Activated CD8-positive, alpha-beta memory T cell treated with anti-CD3 and anti-CD28 coated beads, Interleukin-2, amount 50 U/mL, for 24 hours (primary cell): ENCODE data around the gene GPC1.
"Not testable (repeated sequence)": the region's sequence is repeated elsewhere in the genome, so short reads cannot be mapped to it uniquely, and the experiment has no call there.

ENCODE experiments used
- DNase-seq: peaks from one replicate; pipeline ENCODE4 v3.0.0-alpha.2; 2020; ENCODE audit errors: extremely low read depth

GPC1 gene, protein sequence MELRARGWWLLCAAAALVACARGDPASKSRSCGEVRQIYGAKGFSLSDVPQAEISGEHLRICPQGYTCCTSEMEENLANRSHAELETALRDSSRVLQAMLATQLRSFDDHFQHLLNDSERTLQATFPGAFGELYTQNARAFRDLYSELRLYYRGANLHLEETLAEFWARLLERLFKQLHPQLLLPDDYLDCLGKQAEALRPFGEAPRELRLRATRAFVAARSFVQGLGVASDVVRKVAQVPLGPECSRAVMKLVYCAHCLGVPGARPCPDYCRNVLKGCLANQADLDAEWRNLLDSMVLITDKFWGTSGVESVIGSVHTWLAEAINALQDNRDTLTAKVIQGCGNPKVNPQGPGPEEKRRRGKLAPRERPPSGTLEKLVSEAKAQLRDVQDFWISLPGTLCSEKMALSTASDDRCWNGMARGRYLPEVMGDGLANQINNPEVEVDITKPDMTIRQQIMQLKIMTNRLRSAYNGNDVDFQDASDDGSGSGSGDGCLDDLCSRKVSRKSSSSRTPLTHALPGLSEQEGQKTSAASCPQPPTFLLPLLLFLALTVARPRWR

DNA sequence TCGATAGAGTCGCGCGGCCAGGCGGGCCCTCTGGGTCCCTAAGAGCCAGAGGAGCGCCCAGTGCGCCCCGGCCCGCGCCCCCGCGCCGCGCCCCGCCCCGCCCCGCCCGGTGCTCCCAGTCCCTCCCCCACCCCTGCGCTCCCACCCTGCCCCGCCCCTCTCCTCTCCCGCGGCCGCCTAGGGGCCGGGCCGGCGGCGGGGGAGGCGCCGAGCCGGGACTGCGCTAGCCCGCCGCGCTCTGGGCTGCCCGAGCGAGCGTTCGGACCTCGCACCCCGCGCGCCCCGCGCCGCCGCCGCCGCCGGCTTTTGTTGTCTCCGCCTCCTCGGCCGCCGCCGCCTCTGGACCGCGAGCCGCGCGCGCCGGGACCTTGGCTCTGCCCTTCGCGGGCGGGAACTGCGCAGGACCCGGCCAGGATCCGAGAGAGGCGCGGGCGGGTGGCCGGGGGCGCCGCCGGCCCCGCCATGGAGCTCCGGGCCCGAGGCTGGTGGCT, at the start of gene GPC1:
GPC1 (plus strand) TSS at position 207 of the 491 bp plus-strand sequence; CDS start at position 463, 256 bp downstream.
- no peak for DNase-seq

DNA sequence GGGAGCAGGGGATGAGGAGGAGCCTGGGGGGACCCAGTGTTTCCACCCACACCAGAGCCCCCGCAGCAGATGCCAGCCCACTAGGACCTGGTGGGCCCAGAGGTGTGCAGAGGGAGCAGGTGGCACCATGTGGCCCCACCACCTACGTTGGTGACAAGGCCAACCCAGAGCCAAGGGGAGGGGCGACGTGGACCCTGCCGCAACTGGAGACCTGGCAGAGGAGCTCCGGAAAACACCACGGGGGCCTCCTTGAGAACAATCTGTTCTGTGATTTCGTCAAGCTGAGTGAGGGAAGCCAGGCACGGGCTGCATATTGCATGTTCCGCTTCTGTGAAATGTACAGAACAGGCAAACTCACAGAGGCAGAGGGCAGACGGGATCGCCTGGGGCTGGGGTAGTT, 49.1 kb upstream of the GPC1 start:
- DNase-seq = no peak

DNA sequence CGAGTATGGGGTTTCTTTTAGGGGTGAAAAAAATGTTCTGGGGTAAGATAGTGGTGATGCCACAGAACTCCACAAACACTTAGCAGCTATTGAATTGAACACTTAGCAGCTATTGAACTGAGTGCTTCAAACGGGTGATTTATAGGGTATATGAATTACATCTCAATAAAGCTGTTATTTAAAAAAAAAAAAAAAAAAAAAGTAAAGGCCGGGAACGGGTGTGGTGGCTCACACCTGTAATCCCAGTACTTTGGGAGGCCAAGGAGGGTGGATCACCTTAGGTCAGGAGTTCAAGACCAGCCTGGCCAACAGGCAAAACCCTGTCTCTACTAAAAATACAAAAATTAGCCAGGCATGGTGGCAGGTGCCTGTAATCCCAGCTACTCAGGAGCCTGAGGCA, 48.7 kb upstream of the GPC1 start:
- not testable (repeated sequence) for DNase-seq

DNA sequence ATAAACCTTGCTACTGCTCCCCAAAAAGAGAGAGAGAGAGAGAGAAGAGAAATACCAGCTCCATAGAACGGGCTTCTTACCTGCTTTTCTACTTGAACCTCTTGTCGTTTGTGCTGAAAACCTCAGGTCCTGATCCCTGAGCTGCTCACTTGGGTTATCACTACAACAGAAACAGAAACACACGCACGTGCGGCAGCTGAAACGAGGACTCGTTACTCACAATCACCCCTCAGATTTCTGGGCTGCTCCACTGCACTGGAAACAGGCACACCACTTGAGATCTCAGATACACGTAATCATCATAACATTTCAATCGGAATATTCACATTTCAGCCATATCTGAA, 48.2 kb upstream of the GPC1 start:
- no peak for DNase-seq

DNA sequence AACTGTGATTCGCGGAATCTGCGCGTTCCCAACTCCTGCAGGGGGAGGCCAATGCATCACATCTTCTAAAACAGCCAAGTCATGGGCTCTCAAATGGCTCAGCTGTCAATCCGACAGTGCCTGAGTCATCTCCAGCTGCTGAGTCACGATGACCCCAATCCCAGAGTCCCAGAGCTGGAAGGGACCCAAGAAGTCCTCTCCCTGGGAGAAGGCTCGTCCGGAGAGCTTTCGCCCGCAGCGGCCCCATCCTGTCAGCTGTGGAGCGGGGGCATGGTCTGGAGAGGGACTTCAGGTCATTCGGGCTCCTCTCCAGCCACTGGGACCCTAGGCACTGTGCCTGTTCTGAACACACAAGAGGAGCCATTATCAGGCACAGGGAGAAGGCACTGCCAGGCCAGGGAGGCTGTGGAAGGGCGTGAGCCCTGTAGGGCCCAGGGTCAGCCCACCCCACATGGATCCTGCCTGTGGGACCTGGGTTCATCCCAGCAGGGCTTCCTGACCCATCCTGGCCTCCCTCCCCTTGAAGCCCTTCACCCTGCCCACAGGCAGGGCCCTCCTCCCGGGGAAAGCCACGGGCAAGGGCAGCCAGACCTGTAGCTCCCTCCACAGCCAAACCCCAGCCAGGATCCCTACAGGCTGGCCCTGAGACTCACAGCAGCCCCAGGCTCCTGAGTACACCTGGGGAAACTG, 47.6 kb upstream of the GPC1 start:
- no peak for DNase-seq

DNA sequence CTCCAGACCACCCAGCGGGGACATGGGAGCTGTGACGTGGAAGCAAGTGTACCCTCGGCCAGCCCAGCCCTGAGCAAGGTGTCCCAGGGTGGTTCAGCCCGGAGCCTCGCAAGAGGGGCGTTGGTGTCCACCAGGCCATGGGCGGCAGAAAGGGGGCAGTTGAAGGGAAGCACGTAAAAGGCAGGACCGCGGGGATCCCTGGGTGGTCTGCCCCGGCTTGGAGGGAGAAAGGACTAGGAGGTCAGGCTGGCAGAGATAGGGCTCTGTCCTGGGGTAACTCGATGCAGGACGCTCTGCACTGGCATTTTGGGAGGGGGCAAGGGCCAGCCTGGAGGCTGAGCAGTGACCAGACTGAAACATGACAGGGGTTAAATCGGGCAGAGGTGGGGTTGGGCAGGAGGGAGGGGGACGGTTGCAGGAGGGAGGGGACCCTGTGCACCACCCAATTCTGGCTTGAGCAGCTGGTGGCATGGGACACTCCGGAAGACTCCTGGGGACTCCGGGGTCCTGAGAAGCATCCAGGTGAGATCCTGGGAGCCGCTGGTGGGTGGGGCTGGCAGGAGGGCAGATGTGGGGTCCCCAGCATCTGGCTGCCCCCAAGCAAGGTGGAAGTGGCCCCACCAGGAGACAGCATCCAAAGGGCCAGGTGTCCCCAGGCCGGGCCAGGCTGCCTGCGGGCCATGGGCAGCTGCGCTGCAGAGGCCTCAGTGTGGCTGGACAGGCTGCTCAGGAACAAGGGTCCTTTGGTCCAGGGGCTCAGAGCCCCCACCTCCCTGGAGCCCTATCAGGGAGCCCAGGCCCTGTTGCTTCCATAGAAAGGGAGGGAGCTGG, 46.8 kb upstream of the GPC1 start:
- DNase-seq = no peak

DNA sequence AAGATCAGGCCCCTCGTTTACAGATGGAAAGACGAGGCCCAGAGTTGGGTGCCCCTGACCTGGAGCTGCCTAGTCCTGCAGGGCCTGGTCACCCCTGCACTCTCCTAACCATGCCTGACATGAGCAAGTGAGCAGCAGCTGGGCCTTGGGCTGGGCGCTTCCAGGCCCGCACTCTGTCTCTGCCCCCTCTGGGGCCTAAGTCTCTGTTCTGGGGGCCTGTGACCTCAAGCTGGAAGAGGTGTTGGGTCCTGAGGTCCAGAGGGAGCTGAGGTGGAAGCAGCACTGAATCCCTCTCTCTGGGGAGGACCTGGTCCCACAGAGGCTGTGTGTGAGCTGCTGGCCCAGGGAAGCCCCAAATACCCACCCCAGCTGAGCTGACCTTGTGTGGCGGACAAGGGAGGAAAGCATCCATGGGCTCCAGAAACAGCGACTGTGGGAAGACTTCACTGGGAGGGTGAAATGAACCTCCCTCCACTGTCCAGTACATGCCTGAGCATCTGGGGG, 46.1 kb upstream of the GPC1 start:
- DNase-seq = no peak

DNA sequence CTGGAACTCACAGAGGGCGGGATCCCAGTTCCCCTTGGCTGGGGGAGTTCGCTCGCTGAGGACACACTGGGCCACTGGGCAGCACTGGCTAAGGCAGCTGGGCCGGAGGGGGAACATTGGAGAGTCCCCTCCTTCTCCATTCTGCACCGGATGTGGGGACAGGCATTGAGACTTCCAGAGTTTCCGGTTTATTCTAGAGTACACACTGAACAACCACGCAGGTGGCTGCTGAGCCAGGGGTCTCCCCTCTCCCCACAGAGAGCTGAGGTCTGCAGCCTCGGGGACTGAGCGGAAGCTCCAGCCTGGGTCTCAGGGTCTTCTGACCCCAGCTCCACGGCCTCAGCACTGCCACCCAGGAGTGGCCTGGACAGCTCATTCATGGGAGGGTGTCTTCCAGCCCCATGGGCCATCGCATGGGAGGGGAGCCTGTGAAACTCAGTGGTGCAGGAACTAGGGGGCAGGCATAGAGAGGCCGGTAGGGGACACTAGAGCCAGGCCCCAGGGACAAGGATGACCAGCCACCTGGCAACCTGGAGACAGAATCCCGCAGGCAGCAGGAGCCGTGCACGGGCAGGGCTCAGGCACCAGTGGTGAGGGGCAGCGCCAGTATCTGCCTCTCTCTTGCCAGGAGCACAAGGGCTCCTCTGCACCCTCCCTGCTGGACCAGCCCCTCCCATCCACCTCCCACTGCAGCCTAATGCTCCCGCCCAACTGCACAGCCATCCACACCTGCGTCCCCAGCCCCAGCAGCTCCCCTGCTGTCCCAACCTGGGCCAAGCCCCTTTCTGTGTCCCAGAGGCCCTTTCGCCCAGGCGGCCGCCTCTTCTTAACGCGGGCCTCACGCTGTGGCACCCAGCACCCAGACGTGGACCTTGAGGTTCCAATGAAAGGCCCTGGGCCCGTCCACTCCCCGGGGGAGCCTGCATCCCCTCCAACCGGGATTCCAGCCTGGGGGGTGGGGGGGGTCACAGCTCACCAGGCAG, 45.1 kb upstream of the GPC1 start:
- no peak for DNase-seq

DNA sequence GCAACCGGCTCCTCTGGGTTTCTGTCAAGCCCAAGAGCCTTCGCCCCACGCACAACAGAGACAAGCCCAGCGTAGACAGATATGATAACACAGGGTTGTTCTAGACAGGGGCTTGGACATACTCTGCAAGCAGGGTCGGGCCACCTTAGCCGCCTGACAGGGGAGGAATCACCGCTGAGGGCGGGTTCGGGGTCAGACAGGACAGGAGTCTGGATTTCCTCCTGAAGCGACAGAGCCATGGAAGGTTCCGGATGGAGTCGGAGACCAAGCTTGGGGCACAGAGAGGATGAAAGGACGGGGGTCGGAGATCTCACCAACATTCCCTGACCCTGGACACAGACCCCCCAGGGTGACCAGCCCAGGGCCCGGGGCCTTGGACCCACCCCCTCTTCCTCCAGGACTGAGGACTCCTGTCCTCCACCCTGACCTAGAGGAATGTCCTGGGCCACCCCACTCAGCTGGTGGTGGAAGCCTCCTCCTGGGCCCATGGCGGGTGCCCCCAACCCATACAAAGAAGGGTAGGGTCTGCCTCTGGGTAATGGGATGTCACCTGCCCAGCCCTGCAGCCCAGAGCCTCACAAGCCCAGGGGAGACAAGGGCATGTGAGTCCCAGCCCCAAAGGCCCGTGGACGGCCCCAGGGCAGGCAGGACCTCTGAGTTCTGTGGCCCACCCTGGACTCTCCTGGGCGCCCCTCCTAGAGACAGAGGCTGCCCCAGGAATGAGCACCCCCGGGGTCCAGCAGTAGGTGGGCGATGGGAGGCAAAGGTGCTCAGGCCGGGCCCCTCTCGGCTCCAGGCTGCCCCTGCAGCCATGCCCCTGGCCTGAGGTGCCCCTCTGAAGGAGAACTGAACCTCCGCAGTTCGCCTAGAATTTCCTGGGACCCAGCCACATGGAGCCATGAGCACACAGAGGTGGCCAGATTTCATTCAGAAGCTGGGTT, 44.1 kb upstream of the GPC1 start:
- no peak for DNase-seq

DNA sequence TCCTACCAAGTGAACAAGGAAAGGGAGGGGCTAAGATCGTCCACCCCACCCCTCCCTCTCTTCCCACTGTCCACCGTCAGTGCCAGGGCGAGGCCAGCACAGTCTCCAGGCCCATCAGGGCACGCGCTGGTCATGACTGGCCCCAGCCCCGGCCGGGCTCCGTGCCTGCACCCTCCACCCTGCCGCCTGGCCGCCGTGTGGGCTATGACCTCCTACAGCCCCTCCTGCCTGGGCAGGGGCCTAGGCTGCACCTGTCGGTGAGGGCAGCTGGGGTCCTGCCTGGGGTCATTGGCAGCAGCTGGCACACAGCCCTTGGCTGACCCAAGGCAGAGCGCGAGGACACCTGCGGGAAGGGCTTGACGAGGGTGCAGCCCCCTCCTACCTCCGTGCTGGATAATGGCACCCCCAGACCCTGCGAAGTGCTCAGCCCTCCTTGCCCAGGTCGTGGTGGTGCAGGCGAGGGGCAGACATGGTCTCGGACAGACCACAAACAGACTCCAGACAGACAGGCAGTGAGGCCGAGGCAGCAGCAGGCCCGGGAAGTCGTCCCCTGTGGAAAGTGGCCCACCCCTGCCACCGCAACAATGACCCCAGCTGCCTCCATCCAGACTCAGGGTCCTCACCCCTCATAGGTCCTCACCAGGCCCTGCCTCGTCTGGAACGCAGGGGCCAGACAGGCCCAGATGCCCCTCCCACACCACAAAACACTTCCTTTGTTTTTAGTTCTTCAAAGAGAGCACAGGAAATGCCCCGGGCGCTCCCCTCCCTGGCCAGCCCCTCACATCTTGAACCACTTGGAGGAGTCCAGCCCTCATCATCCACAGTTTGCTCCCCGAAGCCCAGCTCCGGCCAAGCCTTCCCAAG, 43.1 kb upstream of the GPC1 start:
- no peak for DNase-seq

DNA sequence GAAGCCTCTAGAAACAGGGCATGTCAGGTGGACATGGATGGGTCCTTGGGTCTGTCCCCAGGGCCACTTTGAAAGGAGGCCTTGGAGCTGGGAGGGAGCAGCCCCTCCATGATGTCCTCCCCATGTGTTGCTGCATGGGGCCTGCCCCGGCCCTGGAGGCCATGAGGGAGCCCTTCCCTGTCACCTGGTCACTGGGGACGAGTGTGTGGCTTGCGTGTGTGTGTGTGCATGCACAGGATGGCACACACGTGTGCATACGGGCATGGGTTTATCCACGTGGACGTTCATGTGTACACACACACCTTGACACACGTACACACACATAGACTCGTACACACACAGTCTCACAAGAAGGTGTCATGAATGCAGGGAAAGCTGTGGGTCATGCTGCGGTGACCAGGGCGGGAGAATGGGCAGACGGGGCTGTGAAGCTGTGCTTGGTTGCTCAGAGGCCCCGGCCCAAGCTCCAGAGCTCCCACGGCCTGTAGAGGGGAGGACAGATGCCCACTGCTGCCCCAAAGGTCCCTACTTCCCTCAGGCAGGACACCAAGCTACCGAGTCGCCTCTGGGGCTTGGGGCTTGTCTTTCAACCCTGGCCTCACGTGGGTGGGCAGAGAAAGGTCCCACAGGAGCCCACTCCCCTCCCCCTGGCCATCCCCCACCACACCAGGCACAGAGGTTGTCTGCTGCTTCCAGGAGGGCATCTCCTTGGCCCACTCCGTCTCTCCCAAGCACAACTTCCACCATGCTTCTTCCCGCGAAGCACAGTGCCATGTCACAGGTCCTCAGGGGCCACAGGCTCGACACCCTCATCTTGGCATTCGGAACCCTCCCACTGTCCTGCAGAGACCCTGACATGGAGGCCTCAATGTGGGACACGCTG, 42.3 kb upstream of the GPC1 start:
- DNase-seq = no peak

DNA sequence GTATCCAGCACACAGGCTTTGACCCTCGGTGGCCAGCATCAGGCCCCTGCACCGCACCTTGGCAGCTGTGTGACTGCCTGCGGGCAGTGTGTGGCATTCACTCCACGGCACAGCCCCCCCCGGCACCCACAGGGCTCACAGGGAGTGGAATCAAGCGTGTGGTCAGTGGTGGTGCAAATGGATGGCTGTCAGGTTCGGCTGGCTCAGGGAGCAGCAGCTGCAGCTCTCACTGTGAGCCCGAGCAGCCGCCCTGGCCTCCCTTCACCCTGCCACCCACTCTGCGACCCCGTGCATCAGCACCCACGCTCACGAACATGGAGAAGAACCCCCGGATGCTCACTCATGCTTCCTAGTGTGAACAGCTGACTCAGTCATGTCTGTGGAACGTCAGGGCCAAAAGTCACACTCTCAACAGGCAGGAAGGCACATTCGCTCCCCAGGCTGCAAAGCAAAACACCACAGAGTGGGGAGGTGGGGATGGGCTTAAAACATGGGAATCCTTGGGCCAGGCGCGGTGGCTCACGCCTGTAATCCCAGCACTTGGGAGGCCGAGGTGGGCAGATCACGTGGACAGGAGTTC, 41.5 kb upstream of the GPC1 start:
- no peak for DNase-seq

DNA sequence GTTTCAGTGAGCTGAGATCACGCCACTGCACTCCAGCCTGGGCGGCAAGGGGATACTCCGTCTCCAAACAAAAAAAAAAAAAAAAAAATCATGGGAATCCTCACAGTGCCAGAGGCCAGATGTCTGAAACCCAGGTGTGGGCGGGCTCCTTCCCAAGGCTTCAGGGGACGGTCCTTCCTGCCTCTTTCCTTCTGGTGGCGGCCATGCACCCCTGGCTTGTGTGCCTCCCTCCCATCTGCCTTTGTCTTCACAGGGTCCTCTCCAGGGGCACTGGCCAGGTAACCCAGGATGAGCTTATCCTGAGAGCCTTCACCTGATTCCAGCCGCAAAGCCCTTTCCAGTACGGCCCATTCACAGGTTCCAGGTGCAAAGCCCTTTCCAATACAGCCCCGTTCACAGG, 40.9 kb upstream of the GPC1 start:
- no peak for DNase-seq

DNA sequence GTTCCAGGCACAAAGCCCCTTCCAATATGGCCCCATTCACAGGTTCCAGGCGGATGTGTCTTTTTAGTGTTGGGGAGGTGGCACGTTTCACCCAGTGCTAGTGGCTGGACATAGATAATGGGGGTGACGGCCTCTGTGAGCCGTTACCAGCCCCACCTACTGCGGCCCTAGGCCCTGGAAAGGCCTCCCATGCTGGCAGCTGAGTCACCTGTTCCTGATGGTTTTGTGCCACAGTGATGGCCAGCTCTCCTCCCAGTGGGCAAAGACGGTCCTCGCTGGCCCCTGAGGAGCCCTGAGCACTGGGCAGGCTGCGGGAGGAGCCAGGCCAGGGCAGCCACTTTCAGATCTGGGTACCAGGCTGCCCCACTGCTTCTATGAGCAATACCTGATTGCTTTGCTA, 40.0 kb upstream of the GPC1 start:
- no peak for DNase-seq

DNA sequence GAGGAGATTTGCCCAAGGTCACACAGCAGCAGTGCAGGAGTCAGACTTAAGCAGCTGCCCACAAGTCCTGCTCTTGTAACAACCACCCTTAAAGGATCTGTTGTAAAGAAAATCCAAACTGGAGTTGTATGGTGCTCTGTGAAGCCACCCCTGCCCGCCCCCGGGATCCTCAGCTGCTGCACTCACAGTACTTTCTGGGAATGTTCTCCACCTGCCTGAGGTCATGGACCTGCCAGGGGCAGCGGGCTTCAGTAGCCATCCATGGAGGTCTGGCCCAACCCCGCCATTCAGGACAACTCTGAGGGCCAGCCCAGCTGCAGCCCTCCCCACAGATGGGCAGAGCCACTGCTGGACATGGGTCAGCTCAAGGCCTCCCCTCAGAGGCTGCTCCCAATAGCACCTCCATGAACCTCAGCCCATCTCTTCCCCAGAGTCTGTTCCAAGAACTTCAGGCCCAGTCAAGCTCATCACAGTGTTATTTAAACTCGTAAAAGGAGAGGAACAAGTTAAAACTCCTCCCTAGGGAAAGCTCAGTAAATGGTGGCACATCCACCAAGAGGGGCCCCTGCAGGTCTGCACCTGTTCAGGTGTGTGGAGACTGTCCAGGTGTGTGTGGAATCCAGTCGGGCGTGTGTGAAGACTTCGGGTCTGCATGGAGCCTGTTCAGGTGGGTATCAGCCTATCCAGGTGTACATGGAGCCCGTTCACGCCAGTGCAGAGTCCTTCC, 39.4 kb upstream of the GPC1 start:
- DNase-seq = no peak
